ENCODE results near the gene RAB5A. TPM values are rescaled to one million over a fixed set of nuclear protein-coding genes. Genes with fewer than 3 reads are reported as not detected.
A peak's percentile ranks its signal among the peaks of the same experiment; 100 is the strongest.
"Not testable (repeated sequence)": the region's sequence is repeated elsewhere in the genome, so short reads cannot be mapped to it uniquely, and the experiment has no call there.

RAB5A gene
- total RNA-seq, 1 donor, result 64.2 TPM

GRCh38 chr3:19961960-19962359, 15.1 kb downstream of the RAB5A start:
- TF ChIP-seq CTCF (IDR thresholded peaks at IDR 0.05; ENCODE audit: insufficient read depth, low read length), result no peak
- DNase-seq (ENCODE audit: low read depth), result no peak
- H3K4me3 ChIP-seq (ENCODE audit: low read depth, low read length), result no peak overlapping the region

- DNase-seq (ENCODE audit: low read depth), result no peak
- no peak overlapping the region for H3K4me3 ChIP-seq (ENCODE audit: low read depth, low read length)
- no peak for TF ChIP-seq CTCF (IDR thresholded peaks at IDR 0.05; ENCODE audit: insufficient read depth, low read length)
Observed at GRCh38 chr3:19967208-19967607, 20.3 kb downstream of the RAB5A start.

DNA sequence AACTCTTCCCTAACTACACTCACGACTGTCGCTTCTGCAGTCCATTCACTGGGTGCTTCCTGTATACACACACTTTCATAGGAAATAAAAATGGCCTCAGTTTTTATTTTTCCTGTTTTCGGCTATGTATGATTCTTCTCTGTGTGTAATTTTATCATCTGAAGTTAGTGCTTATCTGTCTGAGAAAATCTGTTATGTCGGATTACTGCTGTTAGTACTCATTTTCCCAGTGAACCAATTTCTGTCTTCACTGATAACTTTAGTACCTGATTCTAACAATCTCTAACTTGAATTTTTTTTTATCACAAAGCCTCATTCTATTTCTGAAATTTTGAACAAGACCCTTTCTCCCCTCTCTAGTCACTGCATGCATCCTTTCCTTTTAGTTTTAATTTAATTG, 20.9 kb downstream of the RAB5A start:
- DNase-seq (ENCODE audit: low read depth), result no peak

GRCh38 chr3:19970327-19970726, 23.4 kb downstream of the RAB5A start:
- no peak for DNase-seq (ENCODE audit: low read depth)
- TF ChIP-seq CTCF (IDR thresholded peaks at IDR 0.05; ENCODE audit: insufficient read depth, low read length), result no peak
- H3K4me3 ChIP-seq (ENCODE audit: low read depth, low read length), result no peak overlapping the region

More for the DNA sequence above, 20.9 kb downstream of the RAB5A start:
- no peak for TF ChIP-seq CTCF (IDR thresholded peaks at IDR 0.05; ENCODE audit: insufficient read depth, low read length)
- no peak overlapping the region for H3K4me3 ChIP-seq (ENCODE audit: low read depth, low read length)

GRCh38 chr3:19972054-19972453, 25.2 kb downstream of the RAB5A start:
- no peak overlapping the region for H3K4me3 ChIP-seq (ENCODE audit: low read depth, low read length)
- peak; percentile 70 for DNase-seq (ENCODE audit: low read depth)
- no peak for TF ChIP-seq CTCF (IDR thresholded peaks at IDR 0.05; ENCODE audit: insufficient read depth, low read length)

GRCh38 chr3:19988904-19989303, 42.0 kb downstream of the RAB5A start:
- not testable (repeated sequence) for H3K4me3 ChIP-seq (ENCODE audit: low read depth, low read length); DNase-seq (ENCODE audit: low read depth)

DNA sequence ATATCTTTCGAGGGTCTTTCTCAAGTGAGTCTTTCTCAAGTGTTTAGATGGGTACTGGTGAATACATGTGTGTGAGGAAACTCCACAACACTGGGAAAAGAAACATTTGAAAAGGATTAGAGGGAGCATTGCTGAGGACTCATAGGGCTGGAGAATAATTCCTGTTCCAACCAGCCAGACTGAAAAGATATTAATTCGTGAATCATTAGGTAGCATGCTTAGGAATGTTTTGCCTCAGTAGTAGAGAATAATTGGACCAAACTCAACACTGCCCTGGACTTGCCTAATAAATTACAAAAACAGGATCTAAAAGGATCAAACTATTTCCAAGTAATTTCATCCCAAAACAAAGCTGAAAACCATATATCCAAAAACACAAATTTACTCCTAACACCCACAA, 47.9 kb downstream of the RAB5A start:
- H3K4me3 ChIP-seq (ENCODE audit: low read depth, low read length), result no peak overlapping the region
- peak; percentile 36 for DNase-seq (ENCODE audit: low read depth)
- no peak for TF ChIP-seq CTCF (IDR thresholded peaks at IDR 0.05; ENCODE audit: insufficient read depth, low read length)
